ENCODE data around the gene UTP14C. TPM values are rescaled to one million over a fixed set of nuclear protein-coding genes. Genes with fewer than 3 reads are reported as not detected.
"Not testable (repeated sequence)": the region's sequence is repeated elsewhere in the genome, so short reads cannot be mapped to it uniquely, and the experiment has no call there.

UTP14C gene
- total RNA-seq, 2 experiments from 2014 or later, result 10.4 to 11.3 TPM

GRCh38 chr13:52034616-52035226 lies 10.2 kb downstream of the UTP14C start:
- POLR2A ChIA-PET, result no interaction called here
- CTCF ChIA-PET, result interaction anchor here (0.7 kb wide), 1 partner anchor 78 kb away, joined by 4 read pairs; no protein-coding TSS in a partner anchor

GRCh38 chr13:52036037-52036436 lies 11.5 kb downstream of the UTP14C start:
- CTCF ChIA-PET, result no interaction called here

GRCh38 chr13:52043675-52044074 lies 19.2 kb downstream of the UTP14C start:
- ChIA-PET POLR2A (no interaction called here), CTCF (no interaction called here)

More at GRCh38 chr13:52036037-52036436, 11.5 kb downstream of the UTP14C start:
- POLR2A ChIA-PET, result no interaction called here

- ChIA-PET CTCF (no interaction called here), POLR2A (no interaction called here)
Observed at GRCh38 chr13:52047463-52047862, 23.0 kb downstream of the UTP14C start.

- POLR2A ChIA-PET, result no interaction called here
- CTCF ChIA-PET, result no interaction called here
Observed at GRCh38 chr13:52048516-52048915, 24.0 kb downstream of the UTP14C start.

GRCh38 chr13:52051400-52051799 lies 26.9 kb downstream of the UTP14C start:
- ChIA-PET POLR2A (no interaction called here), CTCF (no interaction called here)

GRCh38 chr13:52053460-52053859 lies 29.0 kb downstream of the UTP14C start:
- ChIA-PET CTCF (no interaction called here), POLR2A (no interaction called here)

- POLR2A ChIA-PET, CTCF ChIA-PET: not testable (repeated sequence)
Observed at GRCh38 chr13:52061064-52061463, 36.6 kb downstream of the UTP14C start.

- POLR2A ChIA-PET, result no interaction called here
- CTCF ChIA-PET, result no interaction called here
Observed at GRCh38 chr13:52061587-52061986, 37.1 kb downstream of the UTP14C start.

GRCh38 chr13:52067237-52067636 lies 42.7 kb downstream of the UTP14C start:
- ChIA-PET CTCF (no interaction called here), POLR2A (no interaction called here)

GRCh38 chr13:52070929-52071523 lies 46.5 kb downstream of the UTP14C start:
- POLR2A ChIA-PET, result no interaction called here
- CTCF ChIA-PET, result no interaction called here

Other genes starting within 250 kb of the UTP14C start
- 1 to 10 TPM; 5.3 to 5.4 TPM for gene DHRS12, start 220.5 kb upstream of the UTP14C start, total RNA-seq
- gene TMEM272, start 179.5 kb upstream of the UTP14C start, total RNA-seq, result under 1 TPM; 0.11 to 0.21 TPM
- gene CCDC70, start 162.7 kb upstream of the UTP14C start, total RNA-seq, result under 1 TPM in 1 of 2 experiments, not detected in 1; 0.42 TPM
- 1 to 10 TPM in 1 of 2 experiments, under 1 TPM in 1; 0.75 to 1.2 TPM for gene ATP7B, start 13.2 kb upstream of the UTP14C start, total RNA-seq
- gene ALG11, start 12.3 kb upstream of the UTP14C start, total RNA-seq, result 10 to 100 TPM; 25.8 to 26.8 TPM
- not detected for gene NEK5, start 104.4 kb downstream of the UTP14C start, total RNA-seq
- gene NEK3, start 134.9 kb downstream of the UTP14C start, total RNA-seq, result 1 to 10 TPM; 1.5 to 1.9 TPM